OCI-LY1 (cell line): Measurements from ENCODE around the gene TGM4.

Experiments
- H2AFZ ChIP-seq: fragments of 200-600 bp; sonication (generic), shearing (Covaris generic); 2 replicates; pipeline ENCODE4 v1.6.0; 2014; ENCODE audit warnings: antibody characterized with exemption, mild to moderate bottlenecking, low read length
- H3F3A ChIP-seq: fragments of 200-600 bp; sonication (generic), shearing (Covaris generic); 2 replicates; pipeline ENCODE4 v1.6.0; 2014; ENCODE audit warnings: mild to moderate bottlenecking, antibody characterized with exemption, low read length, moderate library complexity; ENCODE audit not compliant: insufficient read depth
- H3K27ac ChIP-seq: fragments of 200-600 bp; sonication (generic); 2 replicates; pipeline ENCODE4 v1.5.1; 2014; ENCODE audit warnings: low read length, mixed run types, mild to moderate bottlenecking, low read depth; ENCODE audit not compliant: poor library complexity, severe bottlenecking
- H3K27me3 ChIP-seq: fragments of 200-600 bp; sonication (generic); 2 replicates; pipeline ENCODE4 v1.6.0; 2014; ENCODE audit warnings: antibody characterized with exemption, mild to moderate bottlenecking, low read length, moderate library complexity; ENCODE audit not compliant: insufficient read depth
- H3K36me3 ChIP-seq: fragments of 200-600 bp; sonication (generic); 2 replicates; pipeline ENCODE4 v1.6.1; 2014; ENCODE audit warnings: mild to moderate bottlenecking, antibody characterized with exemption, low read length, moderate library complexity, mixed read lengths; ENCODE audit not compliant: insufficient read depth
- H3K4me1 ChIP-seq: fragments of 200-600 bp; sonication (generic); 2 replicates; pipeline ENCODE4 v1.5.1; 2014; ENCODE audit warnings: mild to moderate bottlenecking, low read length, moderate library complexity; ENCODE audit not compliant: insufficient read depth, severe bottlenecking
- H3K4me2 ChIP-seq: fragments of 200-600 bp; sonication (generic), shearing (Covaris generic); 2 replicates; pipeline ENCODE4 v1.6.1; 2014; ENCODE audit warnings: low read length
- H3K4me3 ChIP-seq: fragments of 200-600 bp; sonication (generic); 2 replicates; pipeline ENCODE4 v1.5.1; 2014; ENCODE audit warnings: low read length, low read depth, mild to moderate bottlenecking, mixed read lengths; ENCODE audit not compliant: poor library complexity, severe bottlenecking
- H3K79me2 ChIP-seq: fragments of 200-600 bp; shearing (Covaris generic); 2 replicates; pipeline ENCODE4 v1.6.1; 2016; ENCODE audit warnings: mixed run types, low read length, mixed read lengths; ENCODE audit not compliant: insufficient read depth
- H3K9ac ChIP-seq: fragments of 200-600 bp; sonication (generic), shearing (Covaris generic); 2 replicates; pipeline ENCODE4 v1.6.1; 2014; ENCODE audit warnings: mild to moderate bottlenecking, low read length, mixed read lengths
- H3K9me2 ChIP-seq: fragments of 200-600 bp; sonication (generic), shearing (Covaris generic); 2 replicates; pipeline ENCODE4 v1.6.1; 2014; ENCODE audit warnings: low read depth, mild to moderate bottlenecking, low read length, mixed read lengths
- H3K9me3 ChIP-seq: fragments of 200-600 bp; shearing (Covaris generic); 2 replicates; pipeline ENCODE4 v1.6.1; 2014; ENCODE audit warnings: low read length, mixed read lengths
- H4K20me1 ChIP-seq: fragments of 200-600 bp; sonication (generic), shearing (Covaris generic); 2 replicates; pipeline ENCODE4 v1.6.0; 2016; ENCODE audit warnings: mild to moderate bottlenecking, low read length; ENCODE audit not compliant: insufficient read depth
- EZH2 ChIP-seq: fragments of 200-600 bp; sonication (generic), shearing (Covaris generic); IDR thresholded peaks from 2 replicates; pipeline ENCODE4 v1.8.0; 2017; ENCODE audit warnings: borderline replicate concordance, mixed run types, mild to moderate bottlenecking, antibody characterized with exemption, low read length, moderate library complexity, mixed read lengths
- TF ChIP-seq, protein P1 (sequence below): fragments of 200-600 bp; sonication (generic), shearing (Covaris generic); IDR thresholded peaks from 2 replicates; pipeline ENCODE4 v1.5.1; 2017; ENCODE audit warnings: mild to moderate bottlenecking, antibody characterized with exemption, low read length, moderate library complexity, mixed read lengths

Gene TGM4

DNA sequence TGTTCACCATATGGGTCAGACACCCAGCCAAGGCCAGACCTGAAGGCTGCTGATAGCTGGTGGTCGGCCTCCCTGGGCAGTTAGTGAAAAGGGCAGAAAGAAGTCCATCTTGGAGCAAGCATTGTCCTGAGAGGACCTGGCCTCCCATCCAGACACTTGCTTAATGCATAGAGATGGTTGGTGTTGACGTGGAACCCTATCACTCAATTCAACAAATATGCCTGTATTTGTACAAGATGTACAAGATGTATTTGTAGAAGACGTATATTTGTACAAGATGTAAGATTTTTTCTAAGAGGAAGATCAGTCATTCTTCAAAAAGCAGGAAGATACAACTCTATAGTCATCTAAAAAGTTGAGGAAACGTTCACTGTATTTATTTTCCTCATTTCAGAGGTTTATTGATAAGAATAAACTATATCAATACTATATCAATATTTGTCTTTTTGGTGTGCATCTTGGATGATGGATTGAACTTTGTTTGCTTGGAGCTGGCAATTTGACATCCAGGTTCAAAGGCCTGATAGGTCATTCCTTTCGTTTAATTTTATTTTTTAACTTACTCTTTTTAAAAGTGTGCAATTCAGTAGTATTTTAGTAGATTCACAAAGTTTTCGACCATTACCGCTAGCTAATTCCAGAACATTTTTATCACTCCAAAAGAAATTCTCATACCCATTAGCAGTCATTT lies 6.8 kb upstream of the TGM4 start:
- no peaks in the 10 kb centered on the region for H3F3A ChIP-seq
- no peak overlapping the region for H3K27ac ChIP-seq
- H2AFZ ChIP-seq, result no peak overlapping the region
- H3K9ac ChIP-seq, result no peak overlapping the region
- no peak overlapping the region for H3K4me3 ChIP-seq
- H3K9me2 ChIP-seq, result no peaks in the 10 kb centered on the region
- H3K9me3 ChIP-seq, result no peaks in the 10 kb centered on the region
- H4K20me1 ChIP-seq, result no peaks in the 10 kb centered on the region
- peaks cover 5% of the 10 kb centered on the region for H3K4me1 ChIP-seq
- H3K27me3 ChIP-seq, result no peaks in the 10 kb centered on the region
- H3K36me3 ChIP-seq, result peaks cover 25% of the 10 kb centered on the region
- no peak overlapping the region for H3K4me2 ChIP-seq
- TF ChIP-seq, protein P1, sequence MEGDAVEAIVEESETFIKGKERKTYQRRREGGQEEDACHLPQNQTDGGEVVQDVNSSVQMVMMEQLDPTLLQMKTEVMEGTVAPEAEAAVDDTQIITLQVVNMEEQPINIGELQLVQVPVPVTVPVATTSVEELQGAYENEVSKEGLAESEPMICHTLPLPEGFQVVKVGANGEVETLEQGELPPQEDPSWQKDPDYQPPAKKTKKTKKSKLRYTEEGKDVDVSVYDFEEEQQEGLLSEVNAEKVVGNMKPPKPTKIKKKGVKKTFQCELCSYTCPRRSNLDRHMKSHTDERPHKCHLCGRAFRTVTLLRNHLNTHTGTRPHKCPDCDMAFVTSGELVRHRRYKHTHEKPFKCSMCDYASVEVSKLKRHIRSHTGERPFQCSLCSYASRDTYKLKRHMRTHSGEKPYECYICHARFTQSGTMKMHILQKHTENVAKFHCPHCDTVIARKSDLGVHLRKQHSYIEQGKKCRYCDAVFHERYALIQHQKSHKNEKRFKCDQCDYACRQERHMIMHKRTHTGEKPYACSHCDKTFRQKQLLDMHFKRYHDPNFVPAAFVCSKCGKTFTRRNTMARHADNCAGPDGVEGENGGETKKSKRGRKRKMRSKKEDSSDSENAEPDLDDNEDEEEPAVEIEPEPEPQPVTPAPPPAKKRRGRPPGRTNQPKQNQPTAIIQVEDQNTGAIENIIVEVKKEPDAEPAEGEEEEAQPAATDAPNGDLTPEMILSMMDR, result no peak
- no peak for TF ChIP-seq EZH2
- no peaks in the 10 kb centered on the region for H3K79me2 ChIP-seq

DNA sequence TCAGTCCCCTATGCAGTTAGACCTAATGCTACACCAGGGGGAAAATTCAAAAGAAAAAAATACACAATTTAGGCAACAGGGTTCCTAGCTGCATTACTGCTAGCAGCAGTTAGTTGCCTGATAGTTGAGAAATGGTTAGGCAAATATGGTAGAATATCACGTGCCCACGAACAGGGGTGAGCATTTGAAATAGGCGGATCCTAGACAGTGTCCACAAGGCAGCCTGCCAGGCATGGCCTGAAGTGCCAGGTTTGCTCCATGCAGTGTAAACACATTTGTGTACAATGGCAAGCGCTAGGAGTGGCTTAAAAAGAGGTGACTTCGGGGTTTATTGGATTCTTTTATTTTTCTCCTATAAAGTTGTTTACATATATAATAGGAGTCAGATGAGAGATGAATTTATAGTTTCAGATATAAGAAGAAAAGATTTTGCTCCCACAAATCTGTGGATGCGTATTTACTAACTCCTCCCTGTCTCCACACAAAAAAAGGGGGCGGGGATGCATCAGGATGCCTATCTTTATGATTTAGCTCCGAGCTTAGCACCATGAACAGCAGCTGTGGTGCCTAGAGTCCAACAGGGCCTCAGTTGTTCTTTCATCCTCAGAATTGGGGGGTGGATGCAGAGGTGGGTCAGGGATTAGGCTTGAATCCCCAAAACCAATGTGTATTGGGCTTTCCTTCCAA lies 3.9 kb upstream of the TGM4 start:
- H3K4me3 ChIP-seq, result no peak overlapping the region
- no peaks in the 10 kb centered on the region for H4K20me1 ChIP-seq
- H3K4me2 ChIP-seq, result no peak overlapping the region
- peaks cover 17% of the 10 kb centered on the region for H3K36me3 ChIP-seq
- H3K9me2 ChIP-seq, result no peaks in the 10 kb centered on the region
- no peaks in the 10 kb centered on the region for H3K79me2 ChIP-seq
- H3K4me1 ChIP-seq, result no peaks in the 10 kb centered on the region
- H3K9me3 ChIP-seq, result no peaks in the 10 kb centered on the region
- H3K9ac ChIP-seq, result no peak overlapping the region
- no peaks in the 10 kb centered on the region for H3K27me3 ChIP-seq
- no peak for TF ChIP-seq EZH2
- TF ChIP-seq, protein P1, result no peak
- no peak overlapping the region for H2AFZ ChIP-seq
- H3K27ac ChIP-seq, result no peak overlapping the region
- H3F3A ChIP-seq, result no peaks in the 10 kb centered on the region

DNA sequence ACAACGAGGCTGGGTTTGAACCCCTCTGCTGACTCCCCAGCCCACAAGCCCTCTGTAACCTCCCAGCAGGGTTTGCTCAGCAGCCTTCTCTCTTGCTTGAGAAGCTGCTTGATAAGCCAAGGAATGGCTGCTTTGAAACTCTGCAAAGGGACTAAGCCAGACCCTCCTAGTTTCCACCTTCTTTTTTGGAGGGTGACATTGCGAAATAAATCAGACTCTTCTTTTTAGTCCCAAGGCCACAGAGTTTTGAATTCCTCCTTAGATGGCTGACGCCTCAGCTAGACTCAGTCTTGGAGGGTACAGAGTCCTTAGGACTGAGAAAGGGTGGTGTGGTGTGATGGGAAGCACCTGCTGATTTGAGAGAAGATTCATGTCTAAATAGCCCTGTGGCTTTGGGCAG lies 1.2 kb downstream of the TGM4 start:
- Histone ChIP-seq H3K4me3 (no peak overlapping the region), H3K9ac (no peak overlapping the region), H3K27ac (no peak overlapping the region), H4K20me1 (no peaks in the 10 kb centered on the region), H3K79me2 (no peaks in the 10 kb centered on the region), H3K9me2 (no peaks in the 10 kb centered on the region), H3K4me1 (no peaks in the 10 kb centered on the region), H2AFZ (no peak overlapping the region), H3K9me3 (no peaks in the 10 kb centered on the region), H3K4me2 (no peak overlapping the region), H3K27me3 (no peaks in the 10 kb centered on the region), H3F3A (no peaks in the 10 kb centered on the region), H3K36me3 (no peaks in the 10 kb centered on the region)
- no peak for TF ChIP-seq EZH2
- TF ChIP-seq, protein P1, result no peak
